ENCODE data around the gene FOXP4. TPM values are rescaled to one million over a fixed set of nuclear protein-coding genes. Genes with fewer than 3 reads are reported as not detected.

Gene FOXP4
- polyA plus RNA-seq, 1 of the 3 experiments (the other 2 are of a cell fraction) = 7.3 TPM

DNA sequence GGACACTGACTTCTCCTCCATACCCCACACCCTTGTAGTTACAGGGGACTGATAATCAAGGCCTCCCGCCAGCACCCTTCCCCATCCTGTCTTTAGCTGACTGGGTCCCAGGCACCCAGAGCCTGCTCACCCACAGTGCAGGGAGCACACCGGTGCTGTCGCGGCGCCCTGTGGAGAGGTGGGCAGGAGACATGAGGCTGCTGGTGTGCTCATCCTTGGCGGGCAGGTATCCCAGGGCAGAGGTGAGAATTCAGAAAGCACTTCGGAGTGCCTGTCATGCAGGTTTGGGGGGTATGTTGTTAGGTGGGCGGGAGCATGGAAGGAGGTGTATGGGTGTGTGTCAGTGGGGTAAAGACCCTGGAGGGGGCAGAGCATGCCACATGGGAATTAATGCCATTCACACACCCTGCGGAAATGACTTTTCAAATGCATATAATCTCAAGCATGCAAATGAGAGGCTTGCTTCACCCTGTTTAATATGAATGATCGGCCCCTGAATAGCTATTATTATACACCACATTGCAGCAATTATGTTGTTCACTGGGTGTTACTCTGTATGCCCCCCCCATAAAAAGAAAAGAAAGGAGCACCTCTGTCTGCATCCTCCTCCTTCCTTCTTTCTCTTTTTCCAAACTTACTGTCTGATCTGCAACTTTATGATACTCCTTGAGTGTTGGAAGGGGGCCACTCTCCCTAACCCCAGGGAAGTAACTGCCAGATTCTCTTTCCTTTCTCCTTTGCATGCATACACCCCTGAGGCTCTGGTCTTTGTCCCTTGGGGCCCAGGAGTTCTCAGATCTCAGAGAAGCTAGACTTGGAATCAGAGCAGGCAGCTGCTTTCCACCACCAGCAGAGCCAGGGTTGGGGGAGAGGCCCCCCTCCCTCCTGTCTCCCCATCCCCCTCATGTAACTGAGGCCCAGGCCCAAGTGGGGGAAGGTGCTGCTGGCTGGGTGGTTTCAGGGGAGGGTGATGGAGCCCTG is 16.0 kb downstream of the FOXP4 start:
- Histone ChIP-seq H3K36me3 (replicated peaks in 1 of 2; ENCODE audit: control insufficient read depth in 1 of 2, insufficient read depth in 2 of 2, low read length in 1 of 2) (peaks cover 0 to 13% of the 10 kb centered on the region in 2 experiments), H3K9me2 (no peaks in the 10 kb centered on the region), H3F3A (replicated peaks; ENCODE audit: insufficient read depth) (no peaks in the 10 kb centered on the region), H3K4me1 (ENCODE audit: control insufficient read depth in 1 of 2, insufficient read depth in 2 of 2, low read depth in 1 of 2, low read length in 1 of 2) (peaks cover 4 to 9% of the 10 kb centered on the region in 2 experiments; a peak in 2 of 4 replicates), H2AFZ (ENCODE audit: low read depth) (no peak overlapping the region), H3K4me3 (ENCODE audit: low read depth in 2 of 2, low read length in 1 of 2) (no peak overlapping the region), H3K27me3 (ENCODE audit: insufficient read depth) (no peaks in the 10 kb centered on the region), H3K27ac (ENCODE audit: low read depth in 2 of 2, low read length in 1 of 2) (no peak overlapping the region), H3K9ac (no peak overlapping the region), H3K4me2 (no peak overlapping the region), H3K9me3 (no peaks in the 10 kb centered on the region), H3K79me2 (ENCODE audit: insufficient read depth) (peaks cover 22% of the 10 kb centered on the region; the same call in 1 of the 2 replicates), H4K20me1 (ENCODE audit: insufficient read depth) (peaks cover 39% of the 10 kb centered on the region)
- ChIA-PET POLR2A (interaction anchor here (0.6 kb wide), 1 partner anchor 72 kb away, joined by 3 read pairs; no protein-coding TSS in a partner anchor), CTCF (interaction anchor here (1.6 kb wide), 1 partner anchor 30 kb away, joined by 4 read pairs; no protein-coding TSS in a partner anchor)
- DNase-seq = no peak
- WGBS (ENCODE audit: low lambda C conversion rate) = 100% methylated on average over 6 of the region's 10 CpGs
- TF ChIP-seq TCF12 (IDR thresholded peaks at IDR 0.05) (no peak), CTCF (IDR thresholded peaks at IDR 0.05) (no peak), NRF1 (IDR thresholded peaks at IDR 0.05; ENCODE audit: low read depth, low read length) (no peak)
- TF ChIP-seq, protein P1, sequence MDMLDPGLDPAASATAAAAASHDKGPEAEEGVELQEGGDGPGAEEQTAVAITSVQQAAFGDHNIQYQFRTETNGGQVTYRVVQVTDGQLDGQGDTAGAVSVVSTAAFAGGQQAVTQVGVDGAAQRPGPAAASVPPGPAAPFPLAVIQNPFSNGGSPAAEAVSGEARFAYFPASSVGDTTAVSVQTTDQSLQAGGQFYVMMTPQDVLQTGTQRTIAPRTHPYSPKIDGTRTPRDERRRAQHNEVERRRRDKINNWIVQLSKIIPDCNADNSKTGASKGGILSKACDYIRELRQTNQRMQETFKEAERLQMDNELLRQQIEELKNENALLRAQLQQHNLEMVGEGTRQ (IDR thresholded peaks at IDR 0.05; ENCODE audit: borderline replicate concordance, low read depth, low read length) = no peak

DNA sequence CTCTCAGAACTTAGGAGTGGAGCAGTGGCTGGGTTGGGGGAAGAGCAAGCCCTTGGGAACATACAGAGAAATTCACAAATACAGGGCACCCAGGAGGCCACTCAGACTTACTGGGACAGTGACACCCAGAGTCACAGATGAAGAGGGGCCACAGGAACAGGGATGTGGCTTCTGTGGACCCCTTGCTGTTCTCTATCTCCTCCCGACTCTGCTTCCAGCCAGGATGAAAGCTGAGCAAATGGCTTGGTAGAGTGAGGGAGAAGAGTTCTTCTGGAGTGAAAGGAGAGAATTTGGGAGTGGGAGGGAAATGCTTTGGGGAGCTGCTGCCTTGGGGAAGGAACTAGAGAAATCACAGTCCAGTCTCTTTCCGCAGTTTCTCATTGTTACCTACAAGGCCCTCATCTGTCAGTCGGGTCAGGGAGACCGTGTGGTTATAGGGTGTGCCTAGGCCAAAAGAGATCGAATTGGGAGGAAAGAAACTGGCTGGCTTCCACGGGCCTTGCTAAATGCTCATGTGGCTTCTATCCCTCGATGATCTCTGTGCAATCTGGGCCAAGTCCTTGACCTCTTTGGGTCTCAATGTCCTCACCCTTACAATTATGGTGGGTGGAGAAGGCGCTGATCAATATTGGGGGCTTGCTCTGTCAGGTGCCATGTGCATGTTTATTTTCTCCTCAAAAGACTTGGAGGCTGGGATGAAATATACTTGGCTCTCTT is 17.0 kb downstream of the FOXP4 start:
- Histone ChIP-seq H3K27me3 (ENCODE audit: insufficient read depth) (no peaks in the 10 kb centered on the region), H3K9me2 (no peaks in the 10 kb centered on the region), H3K9ac (no peak overlapping the region), H3K4me2 (no peak overlapping the region), H3K4me3 (ENCODE audit: low read depth in 2 of 2, low read length in 1 of 2) (no peak overlapping the region), H3F3A (replicated peaks; ENCODE audit: insufficient read depth) (no peaks in the 10 kb centered on the region), H3K4me1 (ENCODE audit: control insufficient read depth in 1 of 2, insufficient read depth in 2 of 2, low read depth in 1 of 2, low read length in 1 of 2) (peaks cover 4 to 6% of the 10 kb centered on the region in 2 experiments; a peak in 2 of 4 replicates), H3K79me2 (ENCODE audit: insufficient read depth) (peaks cover 13% of the 10 kb centered on the region; the same call in 1 of the 2 replicates), H3K36me3 (replicated peaks in 1 of 2; ENCODE audit: control insufficient read depth in 1 of 2, insufficient read depth in 2 of 2, low read length in 1 of 2) (peaks cover 0 to 22% of the 10 kb centered on the region in 2 experiments), H2AFZ (ENCODE audit: low read depth) (no peak overlapping the region), H3K9me3 (no peaks in the 10 kb centered on the region), H3K27ac (ENCODE audit: low read depth in 2 of 2, low read length in 1 of 2) (no peak overlapping the region), H4K20me1 (ENCODE audit: insufficient read depth) (peaks cover 29% of the 10 kb centered on the region)
- DNase-seq = no peak
- ChIA-PET CTCF (interaction anchor here (1.6 kb wide), 1 partner anchor 29 kb away, joined by 4 read pairs; no protein-coding TSS in a partner anchor), POLR2A (interaction anchor here (0.6 kb wide), 1 partner anchor 73 kb away, joined by 3 read pairs; no protein-coding TSS in a partner anchor)
- 96% methylated on average over 8 of the region's 8 CpGs for WGBS (ENCODE audit: low lambda C conversion rate)
- TF ChIP-seq GATA2 (CRISPR knock-in tag; IDR thresholded peaks at IDR 0.05) (no peak), TAF1 (IDR thresholded peaks at IDR 0.05; ENCODE audit: borderline replicate concordance, low read depth, low read length) (no peak), USF1 (IDR thresholded peaks at IDR 0.05; ENCODE audit: borderline replicate concordance, low read depth) (no peak), REST (IDR thresholded peaks at IDR 0.05; ENCODE audit: low read depth, low read length) (no peak), TCF12 (IDR thresholded peaks at IDR 0.05) (no peak), RFX5 (IDR thresholded peaks at IDR 0.05; ENCODE audit: low read length) (no peak), EZH2phosphoT487 (IDR thresholded peaks at IDR 0.05; ENCODE audit: borderline replicate concordance, low read depth) (no peak), SMC3 (IDR thresholded peaks at IDR 0.05; ENCODE audit: low read depth, low read length) (no peak), ELF1 (IDR thresholded peaks at IDR 0.05) (no peak)
- TF ChIP-seq, protein P2, sequence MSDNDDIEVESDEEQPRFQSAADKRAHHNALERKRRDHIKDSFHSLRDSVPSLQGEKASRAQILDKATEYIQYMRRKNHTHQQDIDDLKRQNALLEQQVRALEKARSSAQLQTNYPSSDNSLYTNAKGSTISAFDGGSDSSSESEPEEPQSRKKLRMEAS (IDR thresholded peaks at IDR 0.05; ENCODE audit: low read depth) = no peak
